Ovary (tissue), 9 donors: ENCODE data around the gene HIPK2. TPM values are rescaled to one million over a fixed set of nuclear protein-coding genes. Genes with fewer than 3 reads are reported as not detected.
A peak's percentile ranks its signal among the peaks of the same experiment; 100 is the strongest.

Experiments
- DNase-seq, 5 donors: peaks; one replicate each; pipeline ENCODE4 v3.0.0-alpha.2; 2019 to 2020
- H3K27ac ChIP-seq, 2 donors: fragments of 200-600 bp; one replicate each; pipeline versions ENCODE4 v1.5.1 to v1.8.0; 2019 to 2022
- H3K27me3 ChIP-seq: fragments of 200-600 bp; one replicate; pipeline ENCODE4 v1.8.0; 2022
- H3K36me3 ChIP-seq: fragments of 200-600 bp; sonication (generic); one replicate; pipeline ENCODE4 v1.5.1; 2019
- H3K4me1 ChIP-seq: one replicate; pipeline ENCODE4 v1.8.1; 2013; ENCODE audit warnings: mild to moderate bottlenecking, moderate library complexity; ENCODE audit not compliant: insufficient read depth
- H3K4me3 ChIP-seq: fragments of 200-600 bp; sonication (generic); one replicate; pipeline ENCODE4 v1.5.1; 2017
- H3K9me3 ChIP-seq, 2 donors: fragments of 200-600 bp in 1 of 2; sonication (generic) in 1 of 2; one replicate each; pipeline versions ENCODE4 v1.5.1 to v1.8.1; 2013 to 2019; ENCODE audit warnings: mild to moderate bottlenecking in 1 of 2, moderate library complexity in 1 of 2
- EP300 ChIP-seq: sonication (generic); formaldehyde crosslinking; IDR thresholded peaks from one replicate; pipeline ENCODE4 v1.6.1; 2017; ENCODE audit warnings: antibody characterized with exemption
- POLR2A ChIP-seq: fragments of 450-650 bp; IDR thresholded peaks from one replicate; pipeline ENCODE4 v1.6.1; 2017; ENCODE audit warnings: antibody characterized with exemption, mild to moderate bottlenecking, moderate library complexity
- WGBS, 3 donors: extraction: QIAGEN DNeasy Blood & Tissue Kit in 1 of 3; methylation state at CpG; one replicate each; pipeline versions ENCODE4 v1.1.5 to v1.1.7; 2013 to 2017; 5-methylcytosine and 5-hydroxymethylcytosine counted together
- intact Hi-C, 4 donors: fragments of 100-400 bp; cut with DNase I; formaldehyde crosslinking; loops; one replicate each; pipeline versions ENCODE4 v1.11.0 to v1.15.1; 2022 to 2023
- polyA plus RNA-seq, 2 donors: library from polyadenylated mRNA; stranded (reverse); fragments of 200-250 nt in 1 of 2; fragments of 350-450 nt in 1 of 2; fragmentation: Illumina TruSeq in 1 of 2; extraction: RNeasy Lipid Tissue Mini Kit (QIAGEN cat#74804) in 1 of 2; gene quantifications; one replicate each; pipeline ENCODE4 v1.2.3, GENCODE V29; 2013 to 2014
- total RNA-seq, 7 donors: library from RNA; depleted of rRNA in 2 of 7; stranded (reverse); fragments of >200 nt in 2 of 7; fragmentation: NEBNext Ultra II Directional in 3 of 7; extraction: Animal tissue kit (Norgen Biotek cat#: 25700) in 3 of 7; gene quantifications; one replicate each; pipeline versions ENCODE4 v1.1.0 to v1.2.4, GENCODE V29; 2016 to 2023
- TF ChIP-seq, protein P1 (sequence below), 3 donors: fragments of 450-650 bp in 2 of 3; fragments of 200-600 bp in 1 of 3; IDR thresholded peaks; one replicate each; pipeline versions ENCODE4 v1.5.1 to v1.8.0; 2016 to 2022; ENCODE audit warnings: antibody characterized with exemption in 3 of 3, mild to moderate bottlenecking in 1 of 3
- donor health status: DM: no; HTN: no; CAD: no; lungs with moderate emphysema.
- donor health status: DM: no; HTN: no; CAD: no.
- donor health status: Bipolar disorder and iron deficiency.
- donor health status: DM: yes; HTN: yes; CAD: no.
- donor health status: DM: no; HTN: no; CAD: no.
- donor health status: DM: yes; HTN: yes; CAD: no.

HIPK2 gene
- total and polyA plus RNA-seq, 9 donors = 7.3 to 38.4 (median 28.1) TPM

DNA sequence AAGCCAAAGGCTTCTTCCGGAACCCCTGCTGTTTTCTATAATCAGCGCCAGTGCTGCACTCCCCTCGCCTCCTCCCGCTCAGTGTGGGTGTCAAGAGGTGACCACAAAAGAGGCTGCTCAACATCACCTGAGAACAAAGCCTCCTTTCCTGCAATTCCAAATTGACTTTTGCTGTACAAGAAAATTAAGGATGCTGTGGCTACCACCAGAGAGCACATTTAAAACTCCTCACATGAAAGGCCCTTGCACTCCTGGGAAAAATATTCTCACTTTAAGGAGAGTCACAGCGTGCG, 96.4 kb downstream of the HIPK2 start:
- no peak for TF ChIP-seq POLR2A
- no peak for TF ChIP-seq EP300
- TF ChIP-seq, protein P1, sequence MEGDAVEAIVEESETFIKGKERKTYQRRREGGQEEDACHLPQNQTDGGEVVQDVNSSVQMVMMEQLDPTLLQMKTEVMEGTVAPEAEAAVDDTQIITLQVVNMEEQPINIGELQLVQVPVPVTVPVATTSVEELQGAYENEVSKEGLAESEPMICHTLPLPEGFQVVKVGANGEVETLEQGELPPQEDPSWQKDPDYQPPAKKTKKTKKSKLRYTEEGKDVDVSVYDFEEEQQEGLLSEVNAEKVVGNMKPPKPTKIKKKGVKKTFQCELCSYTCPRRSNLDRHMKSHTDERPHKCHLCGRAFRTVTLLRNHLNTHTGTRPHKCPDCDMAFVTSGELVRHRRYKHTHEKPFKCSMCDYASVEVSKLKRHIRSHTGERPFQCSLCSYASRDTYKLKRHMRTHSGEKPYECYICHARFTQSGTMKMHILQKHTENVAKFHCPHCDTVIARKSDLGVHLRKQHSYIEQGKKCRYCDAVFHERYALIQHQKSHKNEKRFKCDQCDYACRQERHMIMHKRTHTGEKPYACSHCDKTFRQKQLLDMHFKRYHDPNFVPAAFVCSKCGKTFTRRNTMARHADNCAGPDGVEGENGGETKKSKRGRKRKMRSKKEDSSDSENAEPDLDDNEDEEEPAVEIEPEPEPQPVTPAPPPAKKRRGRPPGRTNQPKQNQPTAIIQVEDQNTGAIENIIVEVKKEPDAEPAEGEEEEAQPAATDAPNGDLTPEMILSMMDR (IDR thresholded peaks at IDR 0.05) = no peak
- no peaks in the 10 kb centered on the region for H3K27me3 ChIP-seq
- DNase-seq = no peak
- H3K9me3 ChIP-seq = no peaks in the 10 kb centered on the region
- H3K36me3 ChIP-seq = no peaks in the 10 kb centered on the region
- WGBS, 3 donors = 89 to 94% (median 93%) methylated on average over 6 of the region's 6 CpGs
- no peak overlapping the region for H3K27ac ChIP-seq
- intact Hi-C loops = no loop called here
- no peak overlapping the region for H3K4me3 ChIP-seq
- peaks cover 10% of the 10 kb centered on the region for H3K4me1 ChIP-seq

DNA sequence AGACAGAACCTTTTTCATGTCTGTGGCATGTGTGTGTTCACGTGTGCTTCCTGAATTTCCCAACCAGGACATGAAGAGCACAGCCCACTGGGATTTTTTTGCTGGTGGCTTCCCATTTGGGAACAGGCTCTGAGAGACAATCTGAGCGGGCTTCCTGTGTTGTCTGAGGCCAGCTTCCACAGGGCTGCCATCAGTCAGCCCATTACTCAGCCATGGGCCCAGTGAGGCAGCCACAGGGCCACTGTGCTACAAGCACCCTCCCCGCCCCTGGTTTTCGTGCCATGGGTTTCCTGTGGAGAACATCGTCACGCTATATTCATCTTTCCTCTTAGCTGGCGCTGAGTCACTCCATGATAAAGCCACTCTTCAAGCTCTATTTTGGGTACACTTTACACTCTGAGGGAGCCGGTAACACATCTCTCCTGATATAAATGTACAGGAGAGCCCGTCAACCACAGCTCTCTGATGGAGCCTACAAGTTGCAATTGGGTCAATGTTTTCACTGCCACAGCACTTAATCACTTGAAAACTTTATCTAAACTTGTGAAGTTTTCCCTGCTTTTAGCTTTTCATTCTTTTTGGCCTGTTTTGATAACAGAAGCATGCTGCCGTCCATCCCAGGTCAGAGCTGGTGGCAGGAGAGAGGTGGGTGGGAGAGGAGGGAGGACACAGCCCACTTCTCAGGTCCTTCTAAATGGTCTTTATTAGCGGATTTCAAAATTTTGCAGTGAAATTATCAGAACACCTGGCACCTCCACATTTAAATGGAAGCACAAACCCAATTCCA, 96.9 kb downstream of the HIPK2 start:
- 66 to 71% (median 68%) methylated on average over 11 of the region's 11 CpGs for WGBS, 3 donors
- intact Hi-C loops = no loop called here
- Histone ChIP-seq H3K4me1 (peaks cover 10% of the 10 kb centered on the region), H3K9me3 (no peaks in the 10 kb centered on the region), H3K27me3 (no peaks in the 10 kb centered on the region), H3K4me3 (no peak overlapping the region), H3K27ac (peak overlapping the region; percentile 4 to 29), H3K36me3 (no peaks in the 10 kb centered on the region)
- no peak for DNase-seq
- no peak for TF ChIP-seq POLR2A
- TF ChIP-seq EP300 = no peak
- TF ChIP-seq, protein P1 (IDR thresholded peaks at IDR 0.05) = no peak

DNA sequence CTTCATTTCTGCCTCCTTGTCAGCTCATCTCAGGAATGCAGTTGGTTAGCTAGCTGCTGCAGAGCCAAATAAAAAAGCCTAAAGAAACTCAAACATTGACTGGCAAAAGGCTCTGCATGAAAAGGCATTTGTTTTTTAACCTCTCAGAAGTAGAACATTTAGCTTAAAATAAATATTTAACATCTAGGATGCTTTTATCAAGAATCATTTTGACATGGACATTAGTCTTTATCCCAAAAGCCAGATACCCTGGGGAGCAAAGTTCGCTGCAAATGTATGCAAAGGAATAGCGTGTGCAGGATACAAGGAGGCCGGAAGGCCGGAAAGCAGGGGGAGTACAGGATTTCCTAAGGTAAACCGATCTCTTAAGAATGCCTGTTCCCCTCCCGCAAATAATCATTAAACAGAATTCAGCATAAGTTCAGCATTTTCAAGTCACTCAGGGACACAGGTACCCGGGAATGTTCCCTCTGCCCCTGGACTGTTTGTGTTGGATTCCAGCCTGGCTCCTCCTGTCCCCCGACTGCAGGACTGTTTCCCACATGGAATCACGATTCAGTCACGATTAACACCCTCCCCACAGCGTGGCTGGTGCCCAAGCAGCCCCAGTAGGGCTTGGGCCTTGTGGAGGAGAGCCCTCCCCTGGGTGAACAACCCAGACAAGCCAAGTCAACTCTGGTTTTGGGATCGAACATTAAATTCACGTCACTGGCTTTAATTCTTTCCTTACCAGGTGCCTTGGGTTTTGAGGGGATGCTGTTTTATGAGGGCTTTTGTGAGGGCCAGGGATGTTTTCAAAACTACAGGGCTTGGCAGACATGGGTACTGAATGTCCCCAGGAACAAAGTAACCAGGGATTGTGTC, 97.8 kb downstream of the HIPK2 start:
- intact Hi-C loops = loop anchor here in 1 of 4 donors (1.0 kb wide), 1 partner anchor 25 kb away; no protein-coding TSS in a partner anchor
- DNase-seq = no peak
- H3K4me1 ChIP-seq = peaks cover 10% of the 10 kb centered on the region
- H3K4me3 ChIP-seq = no peak overlapping the region
- TF ChIP-seq, protein P1 (IDR thresholded peaks at IDR 0.05) = no peak
- TF ChIP-seq POLR2A = no peak
- TF ChIP-seq EP300 = no peak
- peak overlapping the region in 1 of 2 donors; percentile 4 for H3K27ac ChIP-seq
- no peaks in the 10 kb centered on the region for H3K36me3 ChIP-seq
- no peaks in the 10 kb centered on the region for H3K9me3 ChIP-seq
- 22 to 32% (median 24%) methylated on average over 13 of the region's 13 CpGs for WGBS, 3 donors
- no peaks in the 10 kb centered on the region for H3K27me3 ChIP-seq

DNA sequence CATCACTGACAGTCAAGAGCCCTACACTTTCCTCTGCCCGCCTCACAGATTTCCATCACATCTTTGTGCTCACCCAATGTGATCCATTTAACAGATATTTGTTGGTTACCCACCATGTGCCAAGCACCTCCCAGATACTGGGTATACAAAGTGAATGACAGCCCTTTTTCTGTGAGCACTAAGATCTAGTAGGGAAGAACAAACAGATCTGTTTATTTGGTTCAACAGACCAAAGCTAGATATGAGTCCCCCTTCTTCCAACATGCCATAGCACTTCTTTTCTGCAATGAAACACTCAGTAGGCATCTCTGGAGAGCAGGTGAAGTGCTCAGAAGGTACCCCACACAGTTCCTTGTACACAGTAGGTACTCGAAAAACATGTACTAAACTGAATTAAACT, 101.4 kb downstream of the HIPK2 start:
- DNase-seq = no peak
- Histone ChIP-seq H3K27ac (no peak overlapping the region), H3K4me3 (no peak overlapping the region), H3K27me3 (no peaks in the 10 kb centered on the region), H3K4me1 (peaks cover 10% of the 10 kb centered on the region), H3K9me3 (no peaks in the 10 kb centered on the region), H3K36me3 (no peaks in the 10 kb centered on the region)
- intact Hi-C loops = no loop called here
- WGBS, 3 donors = 95 to 98% (median 95%) methylated on average over 2 of the region's 2 CpGs
- no peak for TF ChIP-seq POLR2A
- TF ChIP-seq, protein P1 (IDR thresholded peaks at IDR 0.05) = no peak
- TF ChIP-seq EP300 = no peak
